GM19193 (cell line): ENCODE results near the gene TEAD2.

Source experiments
- POLR2A ChIP-seq: IDR thresholded peaks from 4 replicates; pipeline ENCODE4 v1.6.1; 2011; ENCODE audit not compliant: insufficient read depth, insufficient read length; ENCODE audit errors: extremely low read depth

Gene TEAD2

DNA sequence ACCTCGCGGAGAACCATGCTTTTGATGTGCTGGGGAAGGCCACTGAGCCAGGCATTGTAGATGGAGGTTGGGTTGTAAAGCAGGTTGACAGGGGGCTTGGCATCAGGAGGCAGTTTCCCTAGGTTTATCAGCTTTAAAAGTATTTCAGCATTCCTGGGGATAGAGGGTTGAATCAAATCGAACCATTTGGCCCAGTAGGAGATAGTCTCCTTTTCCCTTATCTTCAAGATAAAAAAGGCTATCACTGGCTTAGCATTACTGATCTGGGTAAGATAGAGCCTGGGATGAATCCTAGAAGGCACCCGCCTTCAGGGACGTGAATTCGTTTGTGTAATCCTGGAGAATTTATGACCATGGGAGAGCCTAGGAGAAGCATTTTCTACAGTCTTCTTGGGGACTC, 67.8 kb downstream of the TEAD2 start:
- TF ChIP-seq POLR2A, result no peak
